Natural killer cell treated with Interleukin-12 subunit alpha and Interleukin-12 subunit beta and Interleukin-15 and Interleukin-18, amount 100 ng/mL, for 72 hours (primary cell): Measurements from ENCODE around the gene SLC35A1. TPM values are rescaled to one million over a fixed set of nuclear protein-coding genes. Genes with fewer than 3 reads are reported as not detected.

ENCODE experiments used
- ATAC-seq, 2 donors: fragments of 150-1000 bp; cut with Tn5 transposase in 1 of 2; sonication (Bioruptor Pico), chemical (Tn5 transposase) in 1 of 2; 2 replicates each; pipeline ENCODE4 v1.10.0; 2021
- DNase-seq: peaks from one replicate; pipeline ENCODE4 v3.0.0; 2022; ENCODE audit warnings: low spot score
- H3K27ac Mint-ChIP-seq, 2 donors: 1 replicate in 1 of 2; 2 replicates in 1 of 2; pipeline ENCODE4 v1.8.0; 2022; ENCODE audit warnings: mixed read lengths in 2 of 2, mild to moderate bottlenecking in 1 of 2, moderate library complexity in 1 of 2
- H3K27me3 Mint-ChIP-seq, 2 donors: 1 replicate in 1 of 2; 2 replicates in 1 of 2; pipeline ENCODE4 v1.8.0; 2022; ENCODE audit warnings: mixed read lengths in 2 of 2
- H3K36me3 Mint-ChIP-seq: one replicate; pipeline ENCODE4 v1.8.0; 2022; ENCODE audit warnings: mixed read lengths
- H3K4me1 Mint-ChIP-seq, 2 donors: 1 replicate in 1 of 2; 2 replicates in 1 of 2; pipeline ENCODE4 v1.8.0; 2022; ENCODE audit warnings: low read depth in 2 of 2, mixed read lengths in 2 of 2, mild to moderate bottlenecking in 1 of 2
- H3K4me3 Mint-ChIP-seq: one replicate; pipeline ENCODE4 v1.8.0; 2022; ENCODE audit warnings: mixed read lengths
- H3K9me3 Mint-ChIP-seq: 2 replicates; pipeline ENCODE4 v1.8.0; 2022; ENCODE audit warnings: mixed read lengths
- total RNA-seq, 2 donors: library from RNA; stranded (reverse); gene quantifications; one replicate each; pipeline ENCODE4 v1.2.3, GENCODE V29; 2022

The SLC35A1 gene
- 10 to 100 TPM in 1 of 2 donors, 1 to 10 TPM in 1; 8.8 to 11.0 TPM for total RNA-seq

DNA sequence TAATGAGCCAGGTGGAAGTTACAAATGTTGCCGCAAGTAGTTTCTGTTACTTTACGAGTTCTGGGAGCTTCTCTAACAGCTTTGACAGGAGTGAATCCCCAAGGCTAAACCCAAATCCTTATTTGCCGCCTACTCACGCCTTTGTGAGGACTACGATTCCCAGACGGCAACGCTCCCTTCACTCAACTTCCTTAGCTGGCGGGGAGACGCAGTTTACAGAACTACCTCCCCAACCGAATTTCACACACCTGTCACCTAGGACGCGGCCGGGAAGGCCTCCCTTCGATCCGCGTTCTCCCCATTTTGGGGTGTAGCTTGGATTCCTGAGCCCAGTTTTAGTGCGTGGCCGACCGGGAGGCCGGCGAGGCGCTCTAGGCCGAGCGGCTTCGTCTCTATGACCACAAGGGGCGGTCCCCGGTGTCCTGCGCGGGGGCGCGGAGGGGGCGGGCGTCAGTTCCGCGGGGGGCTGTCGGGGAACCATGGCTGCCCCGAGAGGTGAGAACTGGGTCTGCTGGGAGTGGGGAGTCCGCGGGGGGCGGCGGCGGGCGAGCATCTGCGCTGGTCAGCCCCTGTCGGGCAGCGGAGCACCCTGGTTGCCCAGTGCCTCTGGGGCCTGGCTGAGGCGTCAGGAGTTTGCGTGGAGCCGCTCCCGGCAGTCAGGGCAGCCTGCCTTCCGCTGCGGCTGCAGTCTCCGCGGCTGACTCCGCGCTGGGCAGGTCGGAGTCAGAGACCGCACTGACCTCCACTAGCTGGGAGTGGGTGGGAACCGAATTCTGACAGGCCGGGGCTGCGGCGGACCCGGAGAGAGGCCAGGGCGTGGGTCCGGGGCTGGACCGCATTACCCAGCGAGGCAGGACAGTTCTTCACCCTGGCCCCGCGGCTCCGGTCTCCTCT lies at the start of gene SLC35A1:
Gene SLC35A1, plus strand, starts transcription at position 450 of the 894 bp plus-strand sequence. Its CDS starts 30 bp downstream, at position 480.
- peak; percentile 97 to 98 for ATAC-seq
- Mint-ChIP-seq H3K4me3 (peak within 1 kb of the TSS; percentile 90), H3K27ac (peak within 1 kb of the TSS; percentile 90 to 97), H3K27me3 (peaks cover 7 to 10% of the 10 kb centered on the region in 2 donors), H3K4me1 (peaks cover 7 to 17% of the 10 kb centered on the region in 2 donors), H3K9me3 (no peaks in the 10 kb centered on the region), H3K36me3 (no peaks in the 10 kb centered on the region)
- DNase-seq = peak; percentile 92

GRCh38 chr6:87426789-87427188 lies 46.0 kb upstream of the SLC35A1 start:
- DNase-seq (no peak), ATAC-seq (no peak)
- H3K27ac Mint-ChIP-seq = no peak overlapping the region
- H3K27me3 Mint-ChIP-seq = peaks cover 7 to 17% of the 10 kb centered on the region in 2 donors
- H3K36me3 Mint-ChIP-seq = no peaks in the 10 kb centered on the region
- H3K9me3 Mint-ChIP-seq = no peaks in the 10 kb centered on the region
- H3K4me3 Mint-ChIP-seq = no peak overlapping the region
- no peaks in the 10 kb centered on the region for H3K4me1 Mint-ChIP-seq

- ATAC-seq = no peak
- Mint-ChIP-seq H3K27ac (no peak overlapping the region), H3K36me3 (no peaks in the 10 kb centered on the region), H3K27me3 (peaks cover 16 to 25% of the 10 kb centered on the region in 2 donors), H3K9me3 (no peaks in the 10 kb centered on the region), H3K4me3 (no peak overlapping the region), H3K4me1 (no peaks in the 10 kb centered on the region)
- DNase-seq = no peak
Observed at GRCh38 chr6:87430499-87430898, 42.3 kb upstream of the SLC35A1 start.

DNA sequence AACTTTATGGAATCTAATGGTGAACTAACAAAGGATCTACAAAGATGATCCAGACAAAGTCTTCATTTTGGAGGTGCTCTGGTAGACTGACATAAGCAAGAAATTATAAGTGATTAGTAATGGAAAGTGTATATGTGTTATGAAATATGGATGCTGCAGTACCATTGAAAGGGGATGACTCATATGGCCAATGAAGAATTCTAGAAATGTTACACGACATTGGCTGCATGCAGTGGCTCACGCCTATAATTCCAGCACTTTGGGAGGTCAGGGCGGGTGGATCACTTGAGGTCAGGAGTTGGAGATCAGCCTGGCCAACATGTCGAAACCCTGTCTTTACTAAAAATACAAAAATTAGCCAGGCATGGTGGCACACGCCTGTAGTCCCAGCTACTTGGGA lies 41.5 kb upstream of the SLC35A1 start:
- Mint-ChIP-seq H3K4me3 (no peak overlapping the region), H3K4me1 (no peaks in the 10 kb centered on the region), H3K36me3 (no peaks in the 10 kb centered on the region), H3K27me3 (peaks cover 16 to 25% of the 10 kb centered on the region in 2 donors), H3K27ac (no peak overlapping the region), H3K9me3 (no peaks in the 10 kb centered on the region)
- no peak for DNase-seq
- no peak for ATAC-seq

DNA sequence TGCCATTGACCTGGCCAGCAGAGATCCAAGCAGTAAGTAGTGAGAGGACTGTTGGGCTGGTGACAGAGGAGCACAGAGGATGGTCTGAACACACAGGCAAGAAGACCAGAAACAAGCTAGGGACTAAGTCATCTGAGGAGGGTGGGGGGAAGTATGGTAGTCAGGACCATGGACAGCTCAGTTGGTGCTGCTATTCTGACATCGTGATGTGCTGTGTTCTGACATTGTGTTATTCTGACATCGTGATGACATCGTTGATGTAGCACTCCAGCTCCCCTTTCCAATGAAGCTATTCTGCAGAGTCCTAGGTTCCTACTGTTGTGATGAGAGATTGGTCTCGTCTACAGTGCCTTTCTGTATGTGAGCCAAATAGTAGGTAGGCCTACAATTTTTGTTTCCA lies 36.3 kb upstream of the SLC35A1 start:
- Mint-ChIP-seq H3K27me3 (peaks cover 17 to 21% of the 10 kb centered on the region in 2 donors), H3K36me3 (no peaks in the 10 kb centered on the region), H3K4me3 (no peak overlapping the region), H3K9me3 (no peaks in the 10 kb centered on the region), H3K4me1 (no peaks in the 10 kb centered on the region), H3K27ac (no peak overlapping the region)
- peak; percentile 60 to 67 for ATAC-seq
- no peak for DNase-seq

GRCh38 chr6:87441711-87442110 lies 31.1 kb upstream of the SLC35A1 start:
- H3K9me3 Mint-ChIP-seq = peaks cover 2% of the 10 kb centered on the region
- no peak overlapping the region for H3K27ac Mint-ChIP-seq
- H3K27me3 Mint-ChIP-seq = peaks cover 26 to 41% of the 10 kb centered on the region in 2 donors
- no peak overlapping the region for H3K4me3 Mint-ChIP-seq
- no peak for ATAC-seq
- H3K4me1 Mint-ChIP-seq = no peaks in the 10 kb centered on the region
- H3K36me3 Mint-ChIP-seq = peaks cover 4% of the 10 kb centered on the region
- no peak for DNase-seq

GRCh38 chr6:87444362-87444761 lies 28.4 kb upstream of the SLC35A1 start:
- no peak overlapping the region for H3K27ac Mint-ChIP-seq
- no peak for ATAC-seq
- DNase-seq = no peak
- H3K9me3 Mint-ChIP-seq = peaks cover 2% of the 10 kb centered on the region
- peaks cover 4% of the 10 kb centered on the region for H3K36me3 Mint-ChIP-seq
- H3K4me1 Mint-ChIP-seq = no peaks in the 10 kb centered on the region
- H3K4me3 Mint-ChIP-seq = no peak overlapping the region
- H3K27me3 Mint-ChIP-seq = peaks cover 36 to 56% of the 10 kb centered on the region in 2 donors

- DNase-seq = no peak
- no peak for ATAC-seq
Observed at GRCh38 chr6:87465051-87465450, 7.7 kb upstream of the SLC35A1 start.

GRCh38 chr6:87473419-87473903 lies 687 bp downstream of the SLC35A1 start:
- peaks cover 3 to 4% of the 10 kb centered on the region in 2 donors for H3K27me3 Mint-ChIP-seq
- DNase-seq (no peak), ATAC-seq (no peak)
- H3K4me3 Mint-ChIP-seq = peak overlapping the region; percentile 90
- H3K4me1 Mint-ChIP-seq = peaks cover 7 to 17% of the 10 kb centered on the region in 2 donors
- no peaks in the 10 kb centered on the region for H3K36me3 Mint-ChIP-seq
- no peaks in the 10 kb centered on the region for H3K9me3 Mint-ChIP-seq
- peak overlapping the region; percentile 90 to 97 for H3K27ac Mint-ChIP-seq

More at GRCh38 chr6:87465051-87465450, 7.7 kb upstream of the SLC35A1 start:
- Mint-ChIP-seq H3K27ac (no peak overlapping the region), H3K36me3 (no peaks in the 10 kb centered on the region), H3K4me3 (no peak overlapping the region), H3K4me1 (no peaks in the 10 kb centered on the region), H3K9me3 (no peaks in the 10 kb centered on the region), H3K27me3 (peaks cover 16 to 54% of the 10 kb centered on the region in 2 donors)

DNA sequence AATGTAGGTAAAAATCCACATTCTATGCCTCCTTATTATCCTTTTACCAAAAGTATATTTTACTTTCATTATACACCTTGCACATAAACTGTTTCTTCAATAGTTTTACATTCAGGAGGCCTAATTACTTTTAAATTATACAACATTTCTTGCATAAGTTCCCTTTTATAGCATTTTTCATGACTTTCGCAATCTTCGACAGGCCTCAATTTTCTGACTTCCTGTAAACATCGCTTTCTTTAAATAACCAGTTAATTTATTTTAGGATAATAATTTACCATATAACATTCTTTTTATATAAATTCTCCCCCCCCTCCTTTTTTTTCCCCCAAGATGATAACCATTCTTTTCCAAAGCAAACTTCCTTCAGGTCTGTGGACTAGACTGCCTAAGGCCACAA lies 9.2 kb downstream of the SLC35A1 start:
- DNase-seq = no peak
- peaks cover 6% of the 10 kb centered on the region for H3K36me3 Mint-ChIP-seq
- no peak overlapping the region for H3K27ac Mint-ChIP-seq
- no peak overlapping the region for H3K4me3 Mint-ChIP-seq
- H3K27me3 Mint-ChIP-seq = no peaks in the 10 kb centered on the region
- no peak for ATAC-seq
- peaks cover 5 to 7% of the 10 kb centered on the region in 2 donors for H3K4me1 Mint-ChIP-seq
- no peaks in the 10 kb centered on the region for H3K9me3 Mint-ChIP-seq

- Mint-ChIP-seq H3K9me3 (no peaks in the 10 kb centered on the region), H3K27ac (no peak overlapping the region), H3K27me3 (no peaks in the 10 kb centered on the region), H3K36me3 (peaks cover 6% of the 10 kb centered on the region), H3K4me3 (no peak overlapping the region), H3K4me1 (peaks cover 5 to 7% of the 10 kb centered on the region in 2 donors)
- ATAC-seq (no peak), DNase-seq (no peak)
Observed at GRCh38 chr6:87482366-87482765, 9.6 kb downstream of the SLC35A1 start.

DNA sequence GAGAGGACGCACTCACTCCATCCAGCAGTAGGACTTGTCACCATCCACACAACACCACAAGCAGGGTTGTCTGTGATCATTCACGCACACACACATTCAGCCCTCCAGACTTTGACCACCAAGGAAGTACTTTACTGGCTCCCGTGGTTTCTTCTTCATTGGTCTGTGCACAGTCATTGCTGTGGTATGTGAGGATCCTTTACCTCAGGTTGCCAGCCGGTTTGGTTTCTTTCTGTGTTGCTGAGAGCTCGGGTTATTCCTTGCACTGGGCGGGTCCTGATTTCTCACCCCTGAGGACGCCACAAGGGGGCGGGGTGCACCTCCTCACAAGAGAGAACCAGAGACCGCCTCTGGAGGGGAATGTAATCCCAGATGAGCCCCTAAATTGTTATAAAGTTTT lies 11.2 kb downstream of the SLC35A1 start:
- Mint-ChIP-seq H3K4me1 (peaks cover 5 to 7% of the 10 kb centered on the region in 2 donors), H3K4me3 (no peak overlapping the region), H3K36me3 (peaks cover 6% of the 10 kb centered on the region), H3K27me3 (no peaks in the 10 kb centered on the region), H3K27ac (no peak overlapping the region), H3K9me3 (no peaks in the 10 kb centered on the region)
- no peak for DNase-seq
- ATAC-seq = no peak

DNA sequence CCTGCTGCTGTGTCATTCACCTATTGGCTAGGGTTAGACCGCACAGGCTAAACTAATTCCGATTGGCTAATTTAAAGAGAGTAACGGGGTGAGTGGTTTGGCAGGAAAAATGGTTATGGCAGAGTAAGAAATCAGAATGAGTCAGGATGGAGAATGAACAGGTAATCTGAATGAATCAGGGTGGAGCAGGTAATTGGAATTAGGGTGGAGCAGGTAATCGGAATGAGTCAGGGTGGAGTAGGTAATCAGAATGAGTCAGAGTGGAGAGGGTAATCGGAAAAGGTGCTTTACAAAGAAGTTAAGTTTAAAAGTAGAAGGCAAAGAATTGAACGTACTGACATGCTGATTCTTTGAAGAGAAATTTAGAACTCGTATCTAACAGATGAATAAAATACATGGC lies 11.7 kb downstream of the SLC35A1 start:
- DNase-seq = no peak
- Mint-ChIP-seq H3K27me3 (no peaks in the 10 kb centered on the region), H3K9me3 (no peaks in the 10 kb centered on the region), H3K27ac (no peak overlapping the region), H3K4me3 (no peak overlapping the region), H3K4me1 (peaks cover 5 to 7% of the 10 kb centered on the region in 2 donors), H3K36me3 (peaks cover 6% of the 10 kb centered on the region)
- ATAC-seq = no peak

DNA sequence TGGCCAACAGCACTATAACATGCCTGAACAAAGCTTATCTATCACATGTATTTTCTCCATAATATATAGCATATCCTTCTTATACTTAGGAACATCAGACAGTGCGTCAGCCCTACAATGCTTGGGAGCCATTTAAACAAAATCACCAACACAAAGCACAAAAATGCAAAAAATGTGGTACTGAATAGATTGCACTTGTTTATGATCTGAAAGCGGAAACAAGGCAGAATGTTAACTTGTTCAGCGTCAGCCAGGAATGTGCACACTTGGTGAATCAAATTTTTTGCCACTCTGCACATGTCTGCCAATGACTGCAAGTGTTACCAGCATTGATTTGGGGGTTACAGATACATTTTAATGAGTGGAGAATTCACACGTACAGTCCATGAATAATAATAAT lies 14.8 kb downstream of the SLC35A1 start:
- Mint-ChIP-seq H3K4me1 (peaks cover 5 to 7% of the 10 kb centered on the region in 2 donors), H3K4me3 (no peak overlapping the region), H3K9me3 (no peaks in the 10 kb centered on the region), H3K36me3 (peaks cover 6% of the 10 kb centered on the region), H3K27me3 (no peaks in the 10 kb centered on the region), H3K27ac (no peak overlapping the region)
- ATAC-seq (no peak), DNase-seq (no peak)
